HK-2 (cell line): ENCODE results near the gene GALNT14.
"Not testable (repeated sequence)": the region's sequence is repeated elsewhere in the genome, so short reads cannot be mapped to it uniquely, and the experiment has no call there.

Experiments
- DNase-seq: peaks from one replicate; pipeline ENCODE4 v3.0.0-alpha.2; 2018; ENCODE audit not compliant: unreplicated experiment

GALNT14 gene

DNA sequence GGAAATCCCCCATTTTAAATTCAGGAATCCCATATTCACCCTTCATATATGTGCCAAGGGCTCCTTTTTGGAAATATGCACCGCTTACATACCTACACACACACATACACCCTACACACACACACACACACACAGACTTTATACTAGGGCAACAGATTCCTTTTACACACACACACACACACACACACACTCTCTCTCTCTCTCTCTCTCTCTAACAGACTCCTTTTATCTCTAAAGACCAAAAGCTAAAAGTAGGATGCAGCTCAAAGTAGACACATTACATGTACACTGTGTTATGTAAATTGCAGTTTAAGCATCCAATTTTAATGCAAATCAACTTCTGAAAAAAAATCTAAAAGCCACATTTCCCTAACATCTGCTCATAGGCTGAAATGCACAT lies 200.0 kb downstream of the GALNT14 start:
- DNase-seq, result no peak

DNA sequence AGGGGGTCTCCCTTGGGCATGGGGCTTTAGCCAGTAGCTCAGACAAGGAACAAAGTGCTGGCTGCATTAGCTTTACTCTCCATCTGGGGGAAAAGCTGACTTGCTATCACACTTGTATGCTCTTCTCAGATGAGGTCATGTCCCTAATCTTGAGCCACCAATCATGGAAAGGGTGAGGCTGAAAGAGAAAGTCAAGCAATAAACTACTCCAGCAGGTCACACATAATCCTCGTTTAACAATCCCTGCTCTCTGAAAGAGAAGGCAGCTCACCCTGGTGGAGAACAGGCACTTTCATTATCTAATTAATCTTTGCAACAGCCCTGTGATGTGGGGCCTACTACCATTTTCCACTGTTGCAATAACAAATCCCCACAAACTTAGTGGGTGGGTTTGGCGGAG lies 201.3 kb downstream of the GALNT14 start:
- no peak for DNase-seq

DNA sequence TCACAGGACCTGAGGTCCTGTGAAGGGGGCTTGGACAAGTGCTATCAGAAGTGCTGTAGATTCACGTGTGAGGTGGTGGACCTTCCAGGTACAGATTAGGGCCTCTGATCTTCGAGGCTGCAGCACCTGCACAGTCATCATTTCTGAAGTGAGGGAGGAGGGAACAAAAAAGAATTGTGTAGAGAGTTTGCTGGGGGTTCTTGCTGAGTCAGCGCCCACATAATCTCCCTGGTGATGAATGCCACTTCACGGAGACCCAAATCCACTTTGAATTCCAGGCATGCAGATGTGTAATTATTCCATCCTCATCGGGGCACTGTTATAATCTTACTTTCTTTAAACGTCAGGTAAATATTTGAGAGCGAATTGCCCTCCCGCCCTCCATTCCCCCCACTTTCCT lies 202.4 kb downstream of the GALNT14 start:
- DNase-seq, result no peak

DNA sequence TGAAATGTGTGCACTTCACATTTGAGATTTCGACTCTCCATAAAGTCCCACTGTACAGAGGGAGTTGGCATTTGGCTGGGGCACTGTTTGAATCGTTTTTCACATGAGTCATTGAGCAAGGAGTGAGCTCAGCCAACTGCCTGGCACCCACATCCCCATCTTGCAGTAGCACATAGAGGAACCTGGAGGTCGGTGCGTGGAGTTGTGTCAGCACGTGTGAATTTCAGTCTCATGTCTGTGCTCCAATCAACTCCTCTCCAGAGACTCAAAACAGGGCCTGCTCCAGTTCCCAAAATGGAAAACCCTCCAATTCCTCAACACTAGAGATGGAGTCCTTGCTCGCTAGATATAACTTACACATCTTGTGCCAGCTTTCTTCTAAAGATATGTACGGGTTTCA lies 204.2 kb downstream of the GALNT14 start:
- DNase-seq, result no peak

DNA sequence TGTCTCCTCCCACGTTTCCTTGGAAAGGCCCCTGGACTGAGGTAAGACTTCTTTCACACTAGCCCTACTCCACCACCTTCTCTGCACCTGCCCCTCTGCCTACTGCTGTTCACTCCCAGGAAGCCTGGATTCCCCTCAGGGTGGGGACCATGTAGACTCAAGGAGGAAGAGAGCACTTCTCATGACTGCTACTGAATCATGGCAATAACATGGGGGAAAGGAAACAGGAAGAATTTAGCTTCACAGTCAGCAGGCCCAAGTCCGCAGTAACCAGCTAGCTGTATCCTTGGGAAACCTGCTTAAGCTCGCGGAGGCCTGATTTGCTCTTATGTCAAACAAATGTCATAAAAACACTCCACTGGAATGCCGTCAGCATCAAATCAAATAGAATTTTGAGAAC lies 204.7 kb downstream of the GALNT14 start:
- no peak for DNase-seq

DNA sequence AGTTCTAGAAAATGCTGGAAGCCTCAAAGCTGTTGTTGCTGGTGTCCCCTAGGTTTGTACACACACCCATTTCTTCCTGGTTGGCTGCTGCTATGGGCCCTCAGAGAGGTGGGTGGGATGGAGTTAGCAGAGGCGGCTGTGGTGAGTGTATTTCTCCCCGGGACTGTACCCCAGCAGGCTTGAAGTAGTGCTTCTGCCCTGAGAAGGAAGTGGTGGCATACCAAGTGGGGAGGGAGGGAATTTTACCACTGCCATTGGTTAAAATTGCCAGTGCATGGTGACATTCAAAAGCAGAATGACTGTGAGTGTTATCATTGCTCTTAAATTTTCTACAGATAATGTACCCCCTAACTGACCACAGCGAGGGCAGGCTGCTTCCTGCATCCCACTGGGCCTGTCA lies 205.4 kb downstream of the GALNT14 start:
- no peak for DNase-seq

DNA sequence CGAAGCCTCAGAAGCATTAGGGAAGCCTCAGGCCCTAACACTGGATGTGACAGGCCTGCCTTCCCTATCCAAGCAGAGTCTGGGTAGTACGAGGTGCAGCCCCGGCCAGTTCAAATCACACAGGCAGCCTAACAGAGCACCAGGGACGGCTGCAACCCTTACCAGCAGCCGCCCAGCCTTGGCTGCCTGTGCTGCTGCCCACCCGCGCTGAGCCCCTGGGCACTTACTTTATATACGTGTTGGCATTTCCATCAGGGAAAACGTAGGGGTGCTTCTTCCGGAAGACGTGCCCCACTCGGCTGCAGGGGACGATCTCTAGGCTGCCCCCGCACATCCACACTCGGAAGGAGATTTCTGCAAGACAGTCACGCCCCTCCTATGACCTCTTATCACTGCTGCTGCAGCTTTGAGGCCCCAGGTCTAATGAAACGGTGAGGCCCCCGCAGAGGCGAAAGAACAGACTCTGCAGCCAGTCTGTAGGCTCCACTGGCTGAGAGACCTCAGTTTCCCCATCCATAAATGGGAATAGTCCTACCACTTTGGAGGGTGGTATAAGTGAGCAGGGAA lies 206.3 kb downstream of the GALNT14 start:
- DNase-seq, result no peak

DNA sequence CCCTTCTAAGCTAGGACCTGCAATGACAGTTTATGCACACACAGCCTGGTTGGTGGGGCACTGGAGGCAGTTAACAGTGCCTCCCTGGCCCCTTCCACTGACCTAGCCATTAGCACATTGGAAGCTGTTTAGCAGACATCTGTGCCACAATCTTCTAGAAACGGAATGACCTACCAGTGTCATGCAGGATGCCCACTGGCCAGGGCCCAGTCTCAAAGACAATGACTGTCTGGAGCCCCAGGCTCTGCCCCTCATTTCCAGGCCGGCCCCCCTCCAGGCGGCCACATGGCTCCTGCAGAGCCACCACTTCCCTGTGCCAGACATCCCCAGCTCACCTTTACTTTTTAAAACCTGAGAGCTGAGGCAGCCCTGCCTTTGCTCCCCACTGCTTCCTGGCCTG lies 207.5 kb downstream of the GALNT14 start:
- DNase-seq, result no peak

DNA sequence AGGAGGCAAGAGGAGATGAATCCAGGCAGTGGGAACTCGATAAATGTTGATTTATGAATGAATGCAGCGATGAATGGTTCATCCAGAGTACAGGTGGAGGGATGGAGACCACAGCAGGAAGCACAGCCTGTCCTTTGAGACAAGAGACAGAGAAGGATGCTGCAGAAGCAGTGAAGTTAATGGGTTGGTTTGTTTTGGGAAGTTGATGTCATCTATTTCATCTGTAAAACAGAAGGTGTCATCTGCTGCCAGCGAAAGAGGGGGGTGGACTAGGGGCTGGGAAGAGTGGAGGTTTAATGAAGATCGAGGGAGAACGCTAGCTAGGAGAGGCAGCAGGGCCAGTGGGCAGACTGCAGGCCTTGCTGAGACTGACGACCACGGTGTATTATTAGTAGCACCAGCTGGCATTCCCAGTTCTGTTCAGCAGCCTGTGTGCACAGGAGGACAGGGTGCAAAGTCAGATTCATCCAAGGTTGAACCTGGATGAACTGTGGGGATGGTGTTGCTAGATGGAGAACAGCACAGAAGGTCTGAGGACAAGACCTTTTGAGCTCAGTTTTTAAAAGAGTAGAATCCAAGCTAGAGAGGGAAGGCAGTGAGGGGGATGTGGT lies 210.7 kb downstream of the GALNT14 start:
- DNase-seq, result no peak

DNA sequence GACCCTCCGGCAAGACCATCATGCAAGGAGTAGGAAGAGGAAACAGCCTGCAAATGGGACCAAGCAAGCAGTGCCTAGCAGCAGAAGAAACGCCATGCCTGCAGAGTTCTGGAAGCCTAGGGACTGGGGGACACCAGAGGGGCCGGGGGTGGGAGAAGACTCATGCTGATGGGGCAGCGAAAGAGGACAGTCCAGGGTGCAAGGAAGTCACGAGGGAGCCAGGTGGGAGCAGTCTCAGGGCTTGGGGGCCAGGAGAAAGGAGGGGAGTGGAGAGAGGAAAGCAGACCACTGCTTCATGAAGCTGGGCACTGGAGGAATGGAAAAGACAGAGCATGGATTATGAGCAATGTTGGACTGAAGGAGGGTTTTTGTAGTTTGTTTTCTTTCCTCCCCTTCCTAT lies 211.6 kb downstream of the GALNT14 start:
- no peak for DNase-seq

DNA sequence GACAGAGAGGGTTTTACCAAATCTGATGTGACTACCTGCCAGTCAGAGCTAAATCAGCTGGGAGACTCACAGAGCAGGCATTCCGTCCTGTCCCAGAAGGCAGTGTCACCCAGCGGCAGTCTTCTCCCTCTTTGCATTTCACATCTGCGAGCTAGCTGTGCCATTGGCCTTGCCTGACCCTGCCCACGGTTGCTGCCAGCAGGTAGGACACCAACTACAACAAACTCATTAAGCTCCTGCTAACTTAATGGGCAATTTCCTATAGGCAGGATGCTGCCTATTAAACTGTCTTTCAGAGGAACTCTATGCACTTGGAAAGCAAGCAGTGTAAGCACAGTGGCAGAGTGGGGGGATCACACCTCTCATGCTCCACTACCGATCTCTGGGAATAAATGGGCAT lies 214.6 kb downstream of the GALNT14 start:
- DNase-seq, result no peak

DNA sequence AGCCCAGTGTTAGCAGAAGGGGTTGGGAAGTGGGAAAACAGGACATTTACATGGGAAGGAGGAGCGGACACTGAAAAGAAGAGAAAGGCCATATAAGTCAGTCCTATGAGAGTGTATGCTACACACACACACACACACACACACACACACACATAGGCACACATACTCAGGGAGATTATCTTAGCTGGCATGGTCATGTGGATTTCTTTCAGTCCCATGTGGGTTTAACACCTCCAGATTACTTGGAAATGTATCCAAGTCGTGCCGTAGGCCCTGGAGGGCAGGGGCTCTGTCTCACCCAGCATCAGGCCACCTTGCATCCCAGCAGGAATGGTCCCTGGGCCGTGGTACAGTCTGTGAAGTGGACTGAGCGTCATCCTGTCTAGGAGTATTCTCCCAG lies 217.7 kb downstream of the GALNT14 start:
- no peak for DNase-seq

DNA sequence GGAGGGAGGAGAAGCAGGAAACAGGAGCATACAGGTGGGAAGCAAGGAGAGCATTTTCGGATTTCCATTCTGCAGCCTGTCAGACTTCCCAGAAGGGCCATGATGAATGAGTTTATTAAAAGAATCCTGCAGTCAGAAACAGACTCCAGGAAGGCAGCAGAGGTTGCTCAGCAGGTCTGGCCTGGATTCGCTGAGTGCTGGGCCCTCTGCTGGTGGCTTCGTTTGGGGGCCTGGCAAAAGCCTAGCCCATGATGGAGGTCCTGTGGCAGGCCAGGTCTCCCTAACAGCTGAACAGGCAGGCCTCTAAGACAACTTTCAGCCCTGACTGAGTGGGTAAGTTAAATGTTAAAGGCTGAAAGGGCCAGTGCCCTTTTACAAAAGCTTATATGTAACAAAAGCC lies 222.8 kb downstream of the GALNT14 start:
- peak; percentile 21 for DNase-seq

DNA sequence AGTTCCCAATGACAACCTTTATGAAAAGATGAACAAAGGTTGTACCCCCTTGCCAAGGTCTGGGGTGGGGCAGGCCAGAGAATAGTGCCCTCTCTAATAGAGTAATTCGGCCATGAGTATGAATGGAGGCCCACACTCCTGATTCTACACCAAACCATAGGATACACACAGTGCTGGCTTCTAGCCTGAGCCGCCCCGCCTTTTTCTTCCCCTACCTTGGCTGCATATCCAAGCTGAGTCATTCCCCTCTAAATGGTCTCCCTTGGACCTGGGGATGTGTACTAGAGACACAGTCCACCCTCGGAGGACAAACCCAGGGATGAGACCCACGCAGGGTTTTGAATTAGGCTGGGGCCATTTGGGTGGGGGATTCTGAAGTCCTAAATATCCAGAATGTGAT lies 223.8 kb downstream of the GALNT14 start:
- no peak for DNase-seq

DNA sequence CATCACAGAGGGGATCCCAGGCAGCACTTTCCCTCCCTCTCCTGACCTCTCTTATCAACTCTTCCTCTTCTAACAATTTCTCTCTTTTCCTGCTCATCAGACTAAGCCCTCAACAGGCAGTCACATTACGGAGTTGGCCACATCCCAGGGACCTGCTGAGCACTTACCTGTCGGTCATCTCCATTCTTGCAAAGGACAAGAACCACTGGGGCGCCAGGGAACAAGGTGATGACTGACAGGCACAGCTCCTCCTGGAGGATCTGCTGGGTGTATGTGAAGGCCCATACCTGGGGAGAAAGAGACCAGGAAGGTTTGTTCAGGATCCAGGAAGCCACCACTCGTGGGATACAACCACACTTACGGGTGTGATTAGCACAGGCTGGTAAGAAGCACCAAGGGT lies 226.2 kb downstream of the GALNT14 start:
- DNase-seq, result no peak

DNA sequence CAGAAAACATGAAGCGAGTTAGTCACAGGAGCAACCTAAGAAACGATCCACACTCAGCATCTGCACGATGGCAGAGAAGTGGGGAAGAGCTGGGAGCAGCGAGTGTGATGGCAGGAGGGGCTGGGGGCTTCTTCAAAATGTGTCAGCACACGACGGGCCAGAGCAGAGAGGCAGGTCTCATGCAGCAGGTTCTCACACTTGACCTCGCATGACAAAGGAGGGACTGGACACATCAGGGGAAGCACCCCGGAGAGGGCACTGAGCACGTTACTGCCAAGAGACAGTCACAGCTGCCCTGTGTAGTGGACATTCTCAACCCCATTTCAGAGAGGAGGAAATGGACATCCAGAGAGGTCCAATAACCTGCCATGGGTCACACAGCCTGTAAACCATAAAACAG lies 226.9 kb downstream of the GALNT14 start:
- DNase-seq, result no peak

DNA sequence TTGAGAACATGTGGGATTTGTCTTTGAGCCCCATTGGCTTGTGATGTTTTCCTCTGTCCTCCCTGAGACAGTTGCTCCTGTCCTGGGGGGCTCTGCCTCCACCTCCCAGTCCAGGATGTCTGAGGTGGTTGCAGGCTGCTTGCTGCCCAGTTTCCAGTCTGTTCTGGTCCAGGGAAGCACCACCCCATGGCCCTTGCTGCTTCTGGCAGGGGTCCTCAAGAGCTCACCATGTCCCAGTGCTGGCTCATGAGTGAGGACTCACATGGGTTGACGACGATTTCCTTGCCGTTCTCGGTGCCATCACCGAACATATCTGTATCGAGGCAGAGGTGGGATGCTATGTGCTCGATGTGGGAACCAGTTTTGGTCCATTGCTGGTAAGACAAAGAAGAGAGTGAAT lies 227.6 kb downstream of the GALNT14 start:
- no peak for DNase-seq

DNA sequence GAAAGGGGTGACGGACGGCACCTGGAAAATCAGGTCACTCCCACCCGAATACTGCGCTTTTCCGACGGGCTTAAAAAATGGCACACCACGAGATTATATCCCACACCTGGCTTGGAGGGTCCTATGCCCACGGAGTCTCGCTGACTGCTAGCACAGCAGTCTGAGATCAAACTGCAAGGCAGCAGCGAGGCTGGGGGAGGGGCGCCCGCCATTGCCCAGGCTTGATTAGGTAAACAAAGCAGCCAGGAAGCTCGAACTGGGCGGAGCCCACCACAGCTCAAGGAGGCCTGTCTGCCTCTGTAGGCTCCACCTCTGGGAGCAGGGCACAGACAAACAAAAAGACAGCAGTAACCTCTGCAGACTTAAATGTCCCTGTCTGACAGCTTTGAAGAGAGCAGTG lies 233.8 kb downstream of the GALNT14 start:
- not testable (repeated sequence) for DNase-seq

DNA sequence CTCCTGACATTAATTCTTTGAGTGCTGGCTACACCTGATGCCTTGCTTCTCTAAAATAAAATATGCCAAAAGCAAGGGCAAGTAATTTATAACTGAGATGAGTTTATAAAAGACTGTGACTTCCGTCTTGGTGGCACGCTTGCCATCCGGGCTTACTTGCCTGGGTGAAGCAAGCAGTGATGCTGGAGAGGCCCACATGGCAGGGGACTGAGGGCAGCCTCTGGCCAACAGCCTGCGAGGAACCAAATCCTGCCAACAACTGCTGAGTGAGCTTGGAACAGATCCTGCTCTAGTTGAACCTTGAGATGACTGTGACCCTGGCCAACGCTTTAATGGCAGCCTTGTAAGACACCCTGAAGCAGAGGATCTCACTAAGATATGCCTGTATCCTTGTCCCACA lies 234.9 kb downstream of the GALNT14 start:
- DNase-seq, result no peak

DNA sequence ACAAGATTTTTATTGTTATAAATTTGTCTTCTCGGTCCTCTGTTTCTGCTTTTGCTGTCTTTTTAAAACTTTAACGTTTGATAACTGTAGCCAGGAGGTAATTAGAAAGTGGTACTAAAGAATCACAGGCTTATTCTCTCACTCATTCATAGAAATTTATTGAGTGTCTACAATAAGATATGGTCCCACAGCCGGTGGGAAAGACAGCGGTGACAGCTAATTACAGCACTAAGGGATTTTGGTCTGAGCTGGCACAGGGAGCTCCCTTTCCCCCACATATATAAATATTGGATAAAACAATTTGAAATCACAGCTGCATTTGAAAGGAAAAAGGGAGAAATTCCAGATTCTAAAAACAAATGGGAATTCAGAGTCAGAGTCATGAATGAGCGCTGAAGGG lies 237.9 kb downstream of the GALNT14 start:
- no peak for DNase-seq

DNA sequence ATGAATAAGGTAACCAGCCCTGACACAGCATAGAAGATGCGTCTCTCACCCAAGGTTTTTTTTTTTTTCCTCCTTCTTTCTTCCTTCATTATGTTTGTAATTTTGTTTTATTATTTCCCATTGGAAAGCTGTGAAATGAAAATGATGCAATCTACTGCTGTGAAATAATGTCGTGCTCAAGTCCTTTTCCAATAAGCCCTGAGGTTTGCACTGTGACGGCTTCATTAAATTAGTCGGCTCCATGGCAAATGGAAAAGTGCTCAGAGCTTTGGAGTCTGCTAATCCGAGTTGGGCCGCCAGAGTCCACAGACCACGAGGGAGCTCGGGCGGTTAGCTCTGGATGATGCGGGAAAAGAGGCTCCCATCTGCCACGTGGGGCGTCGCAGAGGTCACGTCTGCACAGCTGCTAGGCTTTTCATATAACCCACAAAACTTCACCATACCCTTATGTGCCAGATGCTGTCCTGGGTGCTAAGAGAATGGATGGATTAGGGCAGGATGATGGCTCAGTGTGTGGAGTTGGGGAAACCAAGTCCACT lies 238.7 kb downstream of the GALNT14 start:
- DNase-seq, result no peak

DNA sequence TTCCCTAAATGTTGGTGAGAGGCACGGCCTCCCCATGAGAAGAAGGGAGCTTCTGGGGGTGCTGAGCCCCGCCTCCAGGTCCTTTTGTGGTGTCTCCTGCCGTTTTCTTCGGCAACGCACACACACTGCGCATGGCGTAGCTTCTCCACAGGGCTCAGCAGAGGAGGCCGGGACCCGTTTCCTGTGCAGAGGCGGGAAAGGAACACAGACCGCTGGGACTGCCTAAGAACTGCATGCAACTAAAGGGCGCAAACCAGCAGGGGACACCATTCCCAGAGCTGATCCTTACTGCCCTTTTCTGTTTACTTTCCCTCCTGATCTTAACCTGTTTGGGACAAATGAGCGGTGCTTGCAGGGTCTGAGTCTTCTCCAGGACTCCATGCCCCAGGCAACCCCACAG lies 240.7 kb downstream of the GALNT14 start:
- DNase-seq, result no peak

DNA sequence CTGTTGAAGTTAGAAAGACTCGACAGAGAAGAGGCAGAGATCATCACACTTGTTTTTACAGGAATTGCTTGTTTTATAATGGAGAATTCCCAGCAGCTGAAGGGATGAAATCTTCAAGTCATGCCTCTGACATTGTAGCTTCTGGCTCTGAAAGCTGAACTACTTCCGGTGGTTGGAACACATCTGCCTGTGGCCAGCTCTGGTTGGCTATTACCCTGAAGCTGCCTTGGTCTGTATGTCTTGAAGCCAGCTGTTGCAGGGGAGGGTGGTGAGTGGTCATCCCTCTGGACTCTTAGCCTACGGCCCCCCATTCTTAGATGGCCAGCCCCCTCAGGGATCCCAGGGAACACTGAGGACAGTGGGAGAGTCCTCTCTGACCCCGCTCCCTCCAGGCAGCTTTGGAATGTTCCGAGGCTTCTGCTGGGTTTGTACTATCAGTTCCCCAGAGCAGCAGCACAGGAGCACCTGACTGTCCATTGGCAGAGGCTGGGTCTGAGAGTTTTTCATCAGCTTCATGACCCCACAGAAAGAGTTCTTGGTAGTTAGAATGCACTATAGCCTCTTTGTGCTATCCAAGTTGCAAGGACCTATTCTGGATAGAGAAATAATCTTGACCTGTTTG lies 243.6 kb downstream of the GALNT14 start:
- no peak for DNase-seq
